H1 (cell line): ENCODE data around the gene IDI2. TPM values are rescaled to one million over a fixed set of nuclear protein-coding genes. Genes with fewer than 3 reads are reported as not detected.
A peak's percentile ranks its signal among the peaks of the same experiment; 100 is the strongest.

Experiments used
- CTCF ChIA-PET: fragments of 300-600 bp; sonication (Branson Sonifier 250); formaldehyde crosslinking; loops from one replicate; lab custom pipeline; 2021; ENCODE audit not compliant: partially characterized antibody; lab: Charles Lee
- POLR2A ChIA-PET: fragments of 300-600 bp; sonication (Branson Sonifier 250); formaldehyde crosslinking; loops from one replicate; lab custom pipeline; 2021; ENCODE audit warnings: inconsistent platforms; ENCODE audit not compliant: partially characterized antibody; lab: Charles Lee
- DNase-seq, 2 experiments: peaks; one replicate each; pipeline versions ENCODE4 v3.0.0 to v3.0.0-alpha.2; 2010 to 2022; ENCODE audit warnings: low spot score in 2 of 2, low read depth in 1 of 2, mixed read lengths in 1 of 2
- FAIRE-seq: peaks from 2 replicates; lab custom pipeline; 2011; peaks lifted over from hg19 to GRCh38; lab: Jason Lieb, UNC
- H2AFZ ChIP-seq: 2 replicates; pipeline ENCODE4 v1.8.1; 2012; ENCODE audit warnings: low read length, inconsistent platforms
- H2AK5ac ChIP-seq: 2 replicates; pipeline ENCODE4 v1.6.1; 2013; ENCODE audit warnings: low read depth, low read length
- H2BK120ac ChIP-seq: replicated peaks from 2 replicates; pipeline ENCODE3; 2013; ENCODE audit warnings: low read depth, low read length, inconsistent platforms
- H2BK12ac ChIP-seq: 2 replicates; pipeline ENCODE4 v1.6.1; 2013; ENCODE audit warnings: low read depth, low read length
- H2BK15ac ChIP-seq: 2 replicates; pipeline ENCODE4 v1.6.1; 2013; ENCODE audit warnings: low read length
- H2BK20ac ChIP-seq: 2 replicates; pipeline ENCODE4 v1.6.1; 2013; ENCODE audit warnings: low read length
- H2BK5ac ChIP-seq: 2 replicates; pipeline ENCODE4 v1.6.1; 2013; ENCODE audit warnings: low read depth, low read length
- H3K14ac ChIP-seq: 2 replicates; pipeline ENCODE4 v1.6.1; 2013; ENCODE audit warnings: inconsistent platforms; ENCODE audit not compliant: insufficient read length
- H3K18ac ChIP-seq: 2 replicates; pipeline ENCODE4 v1.6.1; 2013; ENCODE audit warnings: low read length; ENCODE audit errors: extremely low read depth
- H3K23ac ChIP-seq: 2 replicates; pipeline ENCODE4 v1.6.1; 2013; ENCODE audit warnings: inconsistent platforms; ENCODE audit not compliant: insufficient read length
- H3K23me2 ChIP-seq: 2 replicates; pipeline ENCODE4 v1.6.1; 2013; ENCODE audit warnings: low read depth, low read length
- H3K27ac ChIP-seq: 2 replicates; pipeline ENCODE4 v1.6.1; 2011; ENCODE audit warnings: low read depth, low read length, inconsistent platforms
- H3K27me3 ChIP-seq, 4 experiments: replicated peaks in 1 of 4; 1 replicate in 1 of 4; 2 replicates in 3 of 4; pipeline versions ENCODE4 v1.6.1 to v1.8.1; 2011 to 2013; ENCODE audit warnings: low read length in 3 of 4, mild to moderate bottlenecking in 3 of 4, inconsistent platforms in 2 of 4, mixed read lengths in 2 of 4, moderate library complexity in 1 of 4; ENCODE audit not compliant: control insufficient read depth in 3 of 4, insufficient read depth in 3 of 4; ENCODE audit errors: extremely low read depth in 1 of 4
- H3K36me3 ChIP-seq, 4 experiments: 2 replicates each; pipeline versions ENCODE4 v1.6.1 to v1.8.1; 2011 to 2013; ENCODE audit warnings: mild to moderate bottlenecking in 4 of 4, low read length in 3 of 4, moderate library complexity in 2 of 4, control low read depth in 1 of 4, inconsistent platforms in 1 of 4; ENCODE audit not compliant: insufficient read depth in 4 of 4, control insufficient read depth in 2 of 4
- H3K4ac ChIP-seq: replicated peaks from 2 replicates; pipeline ENCODE3; 2013; ENCODE audit warnings: low read length, low read depth, mixed read lengths, inconsistent platforms; ENCODE audit not compliant: insufficient read length
- H3K4me1 ChIP-seq, 4 experiments: replicated peaks in 1 of 4; 1 replicate in 1 of 4; 2 replicates in 3 of 4; pipeline versions ENCODE4 v1.6.1 to v1.8.1; 2011 to 2013; ENCODE audit warnings: low read length in 3 of 4, inconsistent platforms in 2 of 4, mixed read lengths in 1 of 4; ENCODE audit not compliant: insufficient read depth in 4 of 4, control insufficient read depth in 3 of 4
- H3K4me2 ChIP-seq, 2 experiments: 2 replicates each; pipeline versions ENCODE4 v1.6.1 to v1.8.1; 2011 to 2013; ENCODE audit warnings: low read depth in 2 of 2, low read length in 2 of 2, control low read depth in 1 of 2, inconsistent platforms in 1 of 2, mild to moderate bottlenecking in 1 of 2; ENCODE audit not compliant: insufficient read depth in 1 of 2
- H3K4me3 ChIP-seq, 4 experiments: fragments of 200-600, 300-600 bp in 1 of 4; sonication (generic), shearing (Covaris generic), sonication (Bioruptor Twin) in 1 of 4; 2 replicates each; pipeline versions ENCODE4 v1.5.1 to v1.8.1; 2011 to 2016; ENCODE audit warnings: low read length in 4 of 4, low read depth in 3 of 4, control low read depth in 2 of 4, inconsistent platforms in 2 of 4, mild to moderate bottlenecking in 2 of 4, mixed read lengths in 1 of 4, moderate library complexity in 1 of 4; ENCODE audit not compliant: insufficient read depth in 2 of 4; ENCODE audit errors: extremely low read depth in 1 of 4
- H3K56ac ChIP-seq: replicated peaks from 2 replicates; pipeline ENCODE3; 2013; ENCODE audit warnings: low read depth, mild to moderate bottlenecking, mixed read lengths, low read length, inconsistent platforms; ENCODE audit not compliant: insufficient read length
- H3K79me1 ChIP-seq: 2 replicates; pipeline ENCODE4 v1.6.1; 2013; ENCODE audit warnings: low read depth, low read length, control low read depth
- H3K79me2 ChIP-seq, 2 experiments: 2 replicates each; pipeline versions ENCODE4 v1.6.1 to v1.8.1; 2012 to 2013; ENCODE audit warnings: low read length in 2 of 2, mild to moderate bottlenecking in 2 of 2, inconsistent platforms in 1 of 2; ENCODE audit not compliant: insufficient read depth in 2 of 2, control insufficient read depth in 1 of 2
- H3K9ac ChIP-seq, 4 experiments: replicated peaks in 1 of 4; 1 replicate in 1 of 4; 2 replicates in 3 of 4; pipeline versions ENCODE4 v1.6.1 to v1.8.1; 2011 to 2013; ENCODE audit warnings: low read depth in 3 of 4, low read length in 3 of 4, control low read depth in 2 of 4, mild to moderate bottlenecking in 2 of 4, moderate library complexity in 2 of 4, inconsistent platforms in 1 of 4; ENCODE audit errors: extremely low read depth in 1 of 4
- H3K9me3 ChIP-seq, 2 experiments: 2 replicates each; pipeline versions ENCODE4 v1.6.1 to v1.8.1; 2012 to 2013; ENCODE audit warnings: mild to moderate bottlenecking in 2 of 2, moderate library complexity in 2 of 2, control low read depth in 1 of 2, inconsistent platforms in 1 of 2, low read depth in 1 of 2, low read length in 1 of 2, mixed read lengths in 1 of 2; ENCODE audit not compliant: insufficient read depth in 2 of 2
- H4K20me1 ChIP-seq, 2 experiments: replicated peaks in 1 of 2; 2 replicates each; pipeline versions ENCODE3 to v1.8.1; 2011 to 2013; ENCODE audit warnings: inconsistent platforms in 2 of 2, low read length in 2 of 2, mild to moderate bottlenecking in 1 of 2; ENCODE audit not compliant: insufficient read depth in 2 of 2, control insufficient read depth in 1 of 2
- H4K5ac ChIP-seq: 2 replicates; pipeline ENCODE4 v1.6.1; 2013; ENCODE audit warnings: low read length, low read depth, mixed read lengths, inconsistent platforms; ENCODE audit not compliant: insufficient read length
- H4K8ac ChIP-seq: 2 replicates; pipeline ENCODE4 v1.8.0; 2013; ENCODE audit warnings: mild to moderate bottlenecking, moderate library complexity, low read length, inconsistent platforms; ENCODE audit not compliant: insufficient read depth; ENCODE audit errors: extremely low read depth
- H4K91ac ChIP-seq: replicated peaks from 2 replicates; pipeline ENCODE3; 2013; ENCODE audit warnings: low read length, mixed read lengths, inconsistent platforms; ENCODE audit not compliant: insufficient read length
- CTBP2 ChIP-seq: IDR thresholded peaks from 2 replicates; pipeline ENCODE4 v1.7.0; 2011; ENCODE audit warnings: borderline replicate concordance, mild to moderate bottlenecking, moderate library complexity, mixed read lengths, low read length; ENCODE audit not compliant: insufficient read depth, insufficient read length
- POLR2AphosphoS5 ChIP-seq: IDR thresholded peaks from 2 replicates; pipeline ENCODE4 v1.6.1; 2011; ENCODE audit warnings: low read depth, low read length
- WGBS, 2 experiments: shearing (Covaris generic) in 1 of 2; methylation state at CpG; one replicate each; pipeline versions ENCODE4 v1.1.6 to v1.1.7; 2013 to 2015; ENCODE audit warnings: low lambda C conversion rate in 2 of 2, mixed read lengths in 2 of 2, inconsistent platforms in 1 of 2, low coverage in 1 of 2, missing lambda C conversion rate in 1 of 2; ENCODE audit not compliant: insufficient replicate concordance in 2 of 2, insufficient coverage in 1 of 2, insufficient read length in 1 of 2; ENCODE audit errors: extremely low coverage in 1 of 2, missing lambda C conversion rate in 1 of 2; 5-methylcytosine and 5-hydroxymethylcytosine counted together
- polyA plus RNA-seq, 7 experiments: library from polyadenylated mRNA; depleted of rRNA in 3 of 7; stranded (reverse) in 5 of 7; unstranded in 2 of 7; fragments of >200 nt in 5 of 7; fragments of 200-250 nt in 2 of 7; gene quantifications; 1 replicate in 5 of 7; 2 replicates in 1 of 7; 4 replicates in 1 of 7; pipeline versions ENCODE4 v1.2.1 to v1.2.3, GENCODE V29; 2011 to 2013; ENCODE audit warnings: missing spikeins in 2 of 7, mixed read lengths in 2 of 7
- total RNA-seq: library from RNA; stranded (reverse); fragmentation: NEBNext Ultra II Directional; extraction: Animal tissue kit (Norgen Biotek cat#: 25700); gene quantifications from 2 replicates; pipeline ENCODE4 v1.2.1, GENCODE V29; 2021

Gene IDI2
- total and polyA plus RNA-seq, 2 of the 8 experiments (the other 6 are each of a cell fraction or from before 2014, with no cell fraction given) = not detected

GRCh38 chr10:990808-991207 lies 34.9 kb downstream of the IDI2 start:
- WGBS, 2 experiments = 90% methylated on average over 6 of the region's 6 CpGs; no CpG with 5 or more reads in 1 of the 2 experiments
- peaks cover 23 to 31% (median 29%) of the 10 kb centered on the region in 4 experiments for H3K36me3 ChIP-seq
- no peak overlapping the region for H2BK15ac ChIP-seq
- H4K91ac ChIP-seq = no peak overlapping the region
- FAIRE-seq = no peak
- no peak overlapping the region for H3K4me2 ChIP-seq
- peaks cover 31 to 68% of the 10 kb centered on the region in 2 experiments for H3K79me2 ChIP-seq
- H3K4ac ChIP-seq = no peak overlapping the region
- H3K9me3 ChIP-seq = no peaks in the 10 kb centered on the region
- H3K9ac ChIP-seq = no peak overlapping the region
- no peaks in the 10 kb centered on the region; the same call in 1 of the 2 replicates for H3K79me1 ChIP-seq
- no peak overlapping the region for H2BK120ac ChIP-seq
- H2AFZ ChIP-seq = no peak overlapping the region
- H3K23me2 ChIP-seq = peaks cover 10% of the 10 kb centered on the region
- no peak overlapping the region for H2BK12ac ChIP-seq
- ChIA-PET CTCF (no interaction called here), POLR2A (interaction anchor here (1.8 to 5.7 kb wide), 3 partner anchors 12 to 60 kb away, joined by 5 to 28 read pairs (median 22); partner anchors contain the start of gene LARP4B)
- 0 out of 2 replicates have a peak, but pooled peaks have one; percentile 54 for TF ChIP-seq POLR2AphosphoS5
- no peak for TF ChIP-seq CTBP2
- no peak overlapping the region for H3K14ac ChIP-seq
- H4K20me1 ChIP-seq = peaks cover 6 to 14% of the 10 kb centered on the region in 2 experiments
- no peaks in the 10 kb centered on the region for H3K27me3 ChIP-seq
- H2AK5ac ChIP-seq = no peak overlapping the region
- H4K8ac ChIP-seq = no peak overlapping the region
- no peak overlapping the region for H3K4me3 ChIP-seq
- H3K56ac ChIP-seq = no peak overlapping the region
- H4K5ac ChIP-seq = no peak overlapping the region
- no peak overlapping the region for H3K27ac ChIP-seq
- peaks cover 0 to 3% (median 1%) of the 10 kb centered on the region in 4 experiments; a peak in 3 of 7 replicates for H3K4me1 ChIP-seq
- H3K23ac ChIP-seq = no peak overlapping the region
- no peak overlapping the region; the same call in 1 of the 2 replicates for H2BK5ac ChIP-seq
- no peak for DNase-seq
- no peak overlapping the region for H2BK20ac ChIP-seq
- no peak overlapping the region for H3K18ac ChIP-seq
